Measurements from ENCODE around the gene ITCH.

ITCH gene

GRCh38 chr20:34535857-34536256 is 172.8 kb downstream of the ITCH start:
- no peak for DNase-seq

- DNase-seq = peak; percentile 54
Measured at GRCh38 chr20:34536798-34537394, 173.8 kb downstream of the ITCH start.

- no peak for DNase-seq
Measured at GRCh38 chr20:34537651-34538050, 174.6 kb downstream of the ITCH start.

GRCh38 chr20:34538671-34539123 is 175.6 kb downstream of the ITCH start:
- peak; percentile 61 for DNase-seq

GRCh38 chr20:34539756-34540155 is 176.7 kb downstream of the ITCH start:
- DNase-seq = no peak

- no peak for DNase-seq
Measured at GRCh38 chr20:34540596-34541263, 177.7 kb downstream of the ITCH start.

GRCh38 chr20:34541264-34541901 is 178.3 kb downstream of the ITCH start:
- DNase-seq = peak; percentile 66

- DNase-seq = no peak
Measured at GRCh38 chr20:34541917-34542316, 178.8 kb downstream of the ITCH start.

- no peak for DNase-seq
Measured at GRCh38 chr20:34542439-34542838, 179.4 kb downstream of the ITCH start.

GRCh38 chr20:34543463-34544056 is 180.5 kb downstream of the ITCH start:
- no peak for DNase-seq

GRCh38 chr20:34544109-34544796 is 181.2 kb downstream of the ITCH start:
- DNase-seq = peak; percentile 23

GRCh38 chr20:34546751-34547181 is 183.7 kb downstream of the ITCH start:
- no peak for DNase-seq

- no peak for DNase-seq
Measured at GRCh38 chr20:34547844-34548613, 185.0 kb downstream of the ITCH start.

- DNase-seq = peak; percentile 21
Measured at GRCh38 chr20:34549291-34549928, 186.3 kb downstream of the ITCH start.

- DNase-seq = no peak
Measured at GRCh38 chr20:34549929-34550305, 186.8 kb downstream of the ITCH start.

GRCh38 chr20:34552569-34552968 is 189.5 kb downstream of the ITCH start:
- DNase-seq = no peak

GRCh38 chr20:34553366-34553867 is 190.3 kb downstream of the ITCH start:
- no peak for DNase-seq

- DNase-seq = no peak
Measured at GRCh38 chr20:34557936-34558319, 194.9 kb downstream of the ITCH start.

GRCh38 chr20:34558320-34559218 is 195.5 kb downstream of the ITCH start, which contains the start of gene MAP1LC3A:
Gene MAP1LC3A, plus strand, starts transcription at chr20:34558718. Its CDS starts 151 bp downstream, at chr20:34558869.
- DNase-seq = peak; percentile 97

Measured in CD4-positive, alpha-beta T cell treated with Interleukin-21 for 1 hour (primary cell).